Caco-2 (cell line): ENCODE results near the gene LKAAEAR1. TPM values are rescaled to one million over a fixed set of nuclear protein-coding genes. Genes with fewer than 3 reads are reported as not detected.

Experiments used
- BruUV-seq: library from RNA; stranded (reverse); fragments of 400-500 nt; replicated peaks from 2 replicates; lab custom pipeline; 2021; lab: Mats Ljungman, UMichigan
- CTCF ChIA-PET: fragments of 300-600 bp; sonication (Branson Sonifier 250); formaldehyde crosslinking; loops from one replicate; lab custom pipeline; 2022; ENCODE audit warnings: antibody characterized with exemption; lab: Charles Lee
- POLR2A ChIA-PET: fragments of 300-600 bp; sonication (Branson Sonifier 250); formaldehyde crosslinking; loops from one replicate; lab custom pipeline; 2022; ENCODE audit warnings: antibody characterized with exemption; lab: Charles Lee
- DNase-seq, 2 experiments: peaks; one replicate each; pipeline versions ENCODE4 v3.0.0 to v3.0.0-alpha.2; 2020 to 2022
- H3K27me3 ChIP-seq: replicated peaks from 2 replicates; pipeline ENCODE4 v1.6.0; 2011; ENCODE audit warnings: low read length; ENCODE audit not compliant: control insufficient read depth, insufficient read depth
- H3K36me3 ChIP-seq: 2 replicates; pipeline ENCODE4 v1.5.1; 2011; ENCODE audit warnings: low read length; ENCODE audit not compliant: control insufficient read depth, insufficient read depth
- H3K4me1 ChIP-seq: fragments of 250-450 bp; sonication (Bioruptor Pico); 2 replicates; pipeline ENCODE4 v1.5.1; 2020; ENCODE audit warnings: mild to moderate bottlenecking
- H3K4me3 ChIP-seq: 2 replicates; pipeline ENCODE4 v1.5.1; 2011; ENCODE audit warnings: low read depth, mild to moderate bottlenecking, control low read depth, low read length
- H3K9me3 ChIP-seq: fragments of 250-450 bp; sonication (Bioruptor Pico); 2 replicates; pipeline ENCODE4 v1.5.1; 2020; ENCODE audit warnings: mild to moderate bottlenecking, moderate library complexity
- H3K27ac Mint-ChIP-seq: one replicate; pipeline ENCODE4 v1.8.0; 2022; ENCODE audit warnings: mixed read lengths; ENCODE audit not compliant: unreplicated experiment
- H3K27me3 Mint-ChIP-seq: one replicate; pipeline ENCODE4 v1.8.0; 2022; ENCODE audit warnings: mixed read lengths; ENCODE audit not compliant: insufficient read depth, unreplicated experiment
- H3K36me3 Mint-ChIP-seq: one replicate; pipeline ENCODE4 v1.8.0; 2022; ENCODE audit warnings: mild to moderate bottlenecking, mixed read lengths; ENCODE audit not compliant: insufficient read depth, unreplicated experiment
- H3K4me1 Mint-ChIP-seq: one replicate; pipeline ENCODE4 v1.8.0; 2022; ENCODE audit warnings: low read depth, mixed read lengths; ENCODE audit not compliant: unreplicated experiment
- H3K4me3 Mint-ChIP-seq: one replicate; pipeline ENCODE4 v1.8.0; 2022; ENCODE audit warnings: mild to moderate bottlenecking, moderate library complexity, mixed read lengths; ENCODE audit not compliant: unreplicated experiment
- H3K9me3 Mint-ChIP-seq: one replicate; pipeline ENCODE4 v1.8.0; 2022; ENCODE audit warnings: mixed read lengths; ENCODE audit not compliant: unreplicated experiment
- intact Hi-C: fragments of 100-400 bp; cut with micrococcal nuclease; formaldehyde crosslinking; loops from one replicate; pipeline ENCODE4 v1.10.0; 2022; ENCODE audit not compliant: unreplicated experiment
- total RNA-seq: library from RNA; stranded (reverse); gene quantifications from 2 replicates; pipeline ENCODE4 v1.2.3, GENCODE V29; 2022
- TF ChIP-seq, protein P1 (sequence below), 2 experiments: fragments of 200-600 bp in 1 of 2; IDR thresholded peaks; 1 replicate in 1 of 2; 2 replicates in 1 of 2; pipeline versions ENCODE4 v1.5.1 to v1.8.0; 2011 to 2022; ENCODE audit warnings: antibody characterized with exemption in 1 of 2, control low read depth in 1 of 2, inconsistent platforms in 1 of 2, low read depth in 1 of 2, low read length in 1 of 2, mild to moderate bottlenecking in 1 of 2, moderate library complexity in 1 of 2; ENCODE audit not compliant: insufficient read depth in 1 of 2, severe bottlenecking in 1 of 2, unreplicated experiment in 1 of 2

Gene LKAAEAR1
- total RNA-seq, 1 experiment from 2014 or later = not detected

DNA sequence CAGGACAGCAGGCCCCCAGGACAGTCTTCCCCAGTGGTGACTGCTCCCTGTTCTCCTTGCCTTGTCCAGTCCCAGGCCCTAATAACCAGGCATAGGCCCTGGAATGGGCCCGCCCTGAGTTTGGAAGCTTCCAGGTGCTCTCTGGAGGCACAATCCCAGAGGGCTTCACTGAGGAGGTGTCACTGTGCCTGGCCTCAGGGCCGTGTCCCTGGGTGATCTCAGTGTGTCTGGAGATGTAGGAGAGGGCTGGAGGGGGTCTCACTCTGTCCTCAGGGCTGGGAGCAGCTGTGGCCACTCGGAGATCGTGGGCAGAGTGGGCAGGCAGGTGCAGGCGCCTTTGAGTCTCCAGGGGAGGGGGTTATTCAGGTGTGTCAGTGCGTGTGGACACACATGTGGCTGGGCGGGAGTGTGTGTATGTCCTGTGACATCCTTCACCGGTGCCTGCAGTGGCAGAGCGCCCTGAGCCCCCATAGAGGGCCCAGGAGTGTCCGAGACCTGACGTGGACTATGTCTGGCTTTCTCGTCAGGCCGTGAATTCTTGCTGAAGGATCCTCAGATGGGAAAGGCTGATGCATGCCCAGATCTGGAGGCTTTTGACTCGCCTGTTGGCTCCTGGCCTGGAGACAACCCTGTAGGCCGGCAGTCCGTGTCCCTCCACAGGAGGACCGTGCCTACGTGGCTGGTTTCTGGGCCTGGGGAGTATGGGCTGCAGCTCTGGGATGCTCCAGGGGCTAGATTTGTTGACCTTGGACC lies 28.7 kb upstream of the LKAAEAR1 start:
- Mint-ChIP-seq H3K9me3 (no peaks in the 10 kb centered on the region), H3K27ac (no peak overlapping the region), H3K4me3 (no peak overlapping the region), H3K27me3 (peaks cover 4% of the 10 kb centered on the region), H3K4me1 (no peaks in the 10 kb centered on the region), H3K36me3 (no peaks in the 10 kb centered on the region)
- no peak overlapping the region for H3K4me3 ChIP-seq
- no peaks in the 10 kb centered on the region for H3K36me3 ChIP-seq
- POLR2A ChIA-PET = no interaction called here
- H3K4me1 ChIP-seq = no peaks in the 10 kb centered on the region
- CTCF ChIA-PET = interaction anchor here (0.9 to 1.4 kb wide), 2 partner anchors 10 to 33 kb away, joined by 3 read pairs; partner anchors contain the start of gene OPRL1
- BruUV-seq = no TSS peak
- peak; percentile 12 to 39 for DNase-seq
- intact Hi-C loops = no loop called here
- no peaks in the 10 kb centered on the region for H3K27me3 ChIP-seq
- no peaks in the 10 kb centered on the region for H3K9me3 ChIP-seq
- TF ChIP-seq, protein P1, sequence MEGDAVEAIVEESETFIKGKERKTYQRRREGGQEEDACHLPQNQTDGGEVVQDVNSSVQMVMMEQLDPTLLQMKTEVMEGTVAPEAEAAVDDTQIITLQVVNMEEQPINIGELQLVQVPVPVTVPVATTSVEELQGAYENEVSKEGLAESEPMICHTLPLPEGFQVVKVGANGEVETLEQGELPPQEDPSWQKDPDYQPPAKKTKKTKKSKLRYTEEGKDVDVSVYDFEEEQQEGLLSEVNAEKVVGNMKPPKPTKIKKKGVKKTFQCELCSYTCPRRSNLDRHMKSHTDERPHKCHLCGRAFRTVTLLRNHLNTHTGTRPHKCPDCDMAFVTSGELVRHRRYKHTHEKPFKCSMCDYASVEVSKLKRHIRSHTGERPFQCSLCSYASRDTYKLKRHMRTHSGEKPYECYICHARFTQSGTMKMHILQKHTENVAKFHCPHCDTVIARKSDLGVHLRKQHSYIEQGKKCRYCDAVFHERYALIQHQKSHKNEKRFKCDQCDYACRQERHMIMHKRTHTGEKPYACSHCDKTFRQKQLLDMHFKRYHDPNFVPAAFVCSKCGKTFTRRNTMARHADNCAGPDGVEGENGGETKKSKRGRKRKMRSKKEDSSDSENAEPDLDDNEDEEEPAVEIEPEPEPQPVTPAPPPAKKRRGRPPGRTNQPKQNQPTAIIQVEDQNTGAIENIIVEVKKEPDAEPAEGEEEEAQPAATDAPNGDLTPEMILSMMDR (IDR thresholded peaks at IDR 0.05; ENCODE audit: insufficient read depth in 1 of 2, low read depth in 1 of 2, low read length in 1 of 2, severe bottlenecking in 1 of 2, unreplicated experiment in 1 of 2) = no peak

DNA sequence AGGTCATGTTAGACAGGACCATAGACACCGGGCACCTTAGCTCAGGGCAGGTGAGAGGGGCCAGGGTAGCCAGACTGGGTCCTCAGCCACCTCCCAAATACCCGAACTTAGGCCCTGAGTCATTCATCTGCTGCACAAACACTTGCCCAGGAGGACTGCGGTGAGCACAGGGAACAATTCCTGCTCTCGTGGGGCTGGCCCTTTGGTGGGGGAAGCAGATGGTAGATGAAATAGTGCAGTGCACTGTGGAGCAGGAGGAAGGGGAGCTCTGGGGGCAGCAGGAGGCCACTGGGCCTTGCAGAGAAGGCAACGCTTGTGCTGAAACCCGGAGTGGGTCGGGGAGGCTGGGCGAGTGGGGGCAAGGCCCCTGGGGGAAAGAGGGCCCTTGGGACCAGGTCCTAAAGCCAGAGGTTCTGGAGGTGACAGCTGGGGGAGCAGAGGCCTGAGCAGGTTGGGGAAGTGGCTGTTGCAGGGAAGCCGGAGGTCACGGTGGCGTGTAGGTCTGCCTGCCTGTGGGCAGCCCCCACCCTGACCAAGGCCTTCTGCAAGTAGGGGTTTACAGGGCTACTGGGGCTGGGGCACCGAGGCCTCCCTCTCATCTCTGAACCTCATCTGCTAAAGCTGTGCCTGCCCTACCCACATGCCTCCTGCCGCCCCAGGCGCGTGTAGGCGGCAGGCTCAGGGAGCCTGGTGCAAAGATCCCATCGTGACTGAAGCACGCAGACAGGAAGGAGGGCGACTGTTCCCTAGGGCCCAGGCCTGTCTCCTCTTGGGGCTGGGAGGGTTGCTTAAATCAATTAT lies 27.8 kb upstream of the LKAAEAR1 start:
- Mint-ChIP-seq H3K4me3 (no peak overlapping the region), H3K4me1 (no peaks in the 10 kb centered on the region), H3K36me3 (no peaks in the 10 kb centered on the region), H3K27me3 (peaks cover 4% of the 10 kb centered on the region), H3K9me3 (no peaks in the 10 kb centered on the region), H3K27ac (no peak overlapping the region)
- no peak overlapping the region for H3K4me3 ChIP-seq
- intact Hi-C loops = no loop called here
- H3K4me1 ChIP-seq = no peaks in the 10 kb centered on the region
- BruUV-seq = no TSS peak
- peak; percentile 4 to 45 for DNase-seq
- POLR2A ChIA-PET = no interaction called here
- no peaks in the 10 kb centered on the region for H3K36me3 ChIP-seq
- TF ChIP-seq, protein P1 (IDR thresholded peaks at IDR 0.05; ENCODE audit: insufficient read depth in 1 of 2, low read depth in 1 of 2, low read length in 1 of 2, severe bottlenecking in 1 of 2, unreplicated experiment in 1 of 2) = no peak
- H3K27me3 ChIP-seq = no peaks in the 10 kb centered on the region
- CTCF ChIA-PET = interaction anchor here (0.6 to 2.5 kb wide), 4 partner anchors 8 to 1009 kb away, joined by 3 to 13 read pairs (median 3); partner anchors contain the start of gene OPRL1
- no peaks in the 10 kb centered on the region for H3K9me3 ChIP-seq

DNA sequence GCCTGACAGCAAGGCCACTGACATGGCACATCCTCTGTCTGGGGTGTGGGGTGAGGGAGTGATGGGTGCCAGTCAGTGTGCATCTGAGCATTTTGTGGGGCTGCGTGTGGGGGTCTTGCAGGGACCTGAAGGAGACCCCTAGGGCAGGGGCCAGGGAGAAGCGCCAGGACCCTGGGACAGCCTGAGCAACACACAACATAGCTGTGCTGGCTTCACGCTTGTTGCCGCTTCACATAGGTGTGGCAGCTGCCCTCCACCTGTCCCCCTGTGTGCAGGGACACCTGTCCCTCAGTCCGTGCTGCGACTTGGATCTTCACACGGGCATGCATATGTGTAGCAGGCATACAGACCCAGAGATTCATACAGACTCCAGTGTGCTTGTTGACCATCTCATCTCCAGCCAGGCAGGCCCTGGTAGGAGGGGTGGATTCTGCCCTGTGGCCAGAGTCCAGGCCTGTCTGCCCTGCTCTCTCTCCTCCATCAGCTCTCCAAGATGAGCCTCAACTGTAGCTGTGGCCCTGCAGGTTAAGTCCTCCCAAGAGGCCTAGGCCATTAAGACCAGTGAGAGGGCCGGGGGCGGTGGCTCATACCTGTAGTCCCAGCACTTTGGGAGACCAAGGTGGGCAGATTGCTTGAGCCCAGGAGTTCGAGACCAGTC lies 26.3 kb upstream of the LKAAEAR1 start:
- H3K9me3 Mint-ChIP-seq = no peaks in the 10 kb centered on the region
- no TSS peak for BruUV-seq
- H3K4me3 Mint-ChIP-seq = no peak overlapping the region
- H3K36me3 Mint-ChIP-seq = no peaks in the 10 kb centered on the region
- DNase-seq = peak; percentile 19 to 49
- no peak overlapping the region for H3K27ac Mint-ChIP-seq
- Histone ChIP-seq H3K36me3 (no peaks in the 10 kb centered on the region), H3K27me3 (no peaks in the 10 kb centered on the region; the same call in 1 of the 2 replicates), H3K9me3 (no peaks in the 10 kb centered on the region; the same call in 1 of the 2 replicates), H3K4me1 (no peaks in the 10 kb centered on the region), H3K4me3 (no peak overlapping the region)
- CTCF ChIA-PET = interaction anchor here (0.6 to 2.5 kb wide), 3 partner anchors 8 to 28 kb away, joined by 3 to 13 read pairs (median 8); no protein-coding TSS in a partner anchor
- POLR2A ChIA-PET = no interaction called here
- intact Hi-C loops = no loop called here
- TF ChIP-seq, protein P1 (IDR thresholded peaks at IDR 0.05; ENCODE audit: insufficient read depth in 1 of 2, low read depth in 1 of 2, low read length in 1 of 2, severe bottlenecking in 1 of 2, unreplicated experiment in 1 of 2) = no peak
- no peaks in the 10 kb centered on the region for H3K4me1 Mint-ChIP-seq
- peaks cover 15% of the 10 kb centered on the region for H3K27me3 Mint-ChIP-seq
